K562 (cell line): Measurements from ENCODE around the gene MRPL19. TPM values are rescaled to one million over a fixed set of nuclear protein-coding genes. Genes with fewer than 3 reads are reported as not detected.

ENCODE experiments used
- ATAC-seq: fragments of 200-7000 bp; cut with Tn5 transposase; 3 replicates; pipeline ENCODE4 v1.9.1; 2020; ENCODE audit warnings: moderate library complexity
- BruUV-seq: library from RNA; stranded (reverse); fragments of 400-500 nt; replicated peaks from 2 replicates; lab custom pipeline; 2021; lab: Mats Ljungman, UMichigan
- CTCF ChIA-PET: fragments of 300-600 bp; formaldehyde crosslinking; extraction: SDS; loops from one replicate; lab custom pipeline; 2021; ENCODE audit warnings: low intra/inter-chr PET ratio; lab: Yijun Ruan, JAX
- POLR2A ChIA-PET: fragments of 300-600, 350-650 bp; sonication (Branson Sonifier 250); formaldehyde crosslinking; extraction: SDS; loops from one replicate; lab custom pipeline; 2021; ENCODE audit warnings: antibody characterized with exemption, inconsistent platforms; lab: Yijun Ruan, JAX
- DNase-seq, 4 experiments: peaks; one replicate each; pipeline versions ENCODE4 v3.0.0 to v3.0.0-alpha.2; 2011 to 2018; ENCODE audit warnings: low spot score in 3 of 4, mixed read lengths in 3 of 4; ENCODE audit errors: extremely low read depth in 1 of 4
- FAIRE-seq: peaks from 2 replicates; lab custom pipeline; 2011; peaks lifted over from hg19 to GRCh38; lab: Jason Lieb, UNC
- H2AFZ ChIP-seq: 2 replicates; pipeline ENCODE4 v1.6.0; 2011; ENCODE audit warnings: low read depth, low read length, control low read depth, inconsistent platforms
- H3K27ac ChIP-seq: fragments of 200-600 bp; 3 replicates; pipeline ENCODE4 v1.8.0; 2011; ENCODE audit warnings: low read depth, mild to moderate bottlenecking, control low read depth, inconsistent platforms, low read length, moderate library complexity, mixed read lengths; ENCODE audit errors: extremely low read depth
- H3K27me3 ChIP-seq, 2 experiments: fragments of 300-600 bp in 1 of 2; 2 replicates in 1 of 2; 3 replicates in 1 of 2; pipeline versions ENCODE4 v1.6.0 to v1.8.0; 2011; ENCODE audit warnings: inconsistent platforms in 2 of 2, low read length in 2 of 2, mild to moderate bottlenecking in 1 of 2, mixed read lengths in 1 of 2, moderate library complexity in 1 of 2; ENCODE audit not compliant: control insufficient read depth in 2 of 2, insufficient read depth in 2 of 2
- H3K36me3 ChIP-seq: fragments of 300-600 bp; 3 replicates; pipeline ENCODE4 v1.8.0; 2011; ENCODE audit warnings: mild to moderate bottlenecking, low read length, inconsistent platforms; ENCODE audit not compliant: control insufficient read depth, insufficient read depth
- H3K4me1 ChIP-seq, 2 experiments: fragments of 200-600 bp in 1 of 2; replicated peaks in 1 of 2; 2 replicates in 1 of 2; 3 replicates in 1 of 2; pipeline versions ENCODE4 v1.5.1 to v1.8.0; 2011; ENCODE audit warnings: inconsistent platforms in 2 of 2, low read length in 2 of 2, mild to moderate bottlenecking in 1 of 2, mixed read lengths in 1 of 2, moderate library complexity in 1 of 2; ENCODE audit not compliant: control insufficient read depth in 2 of 2, insufficient read depth in 2 of 2
- H3K4me2 ChIP-seq: 2 replicates; pipeline ENCODE4 v1.6.1; 2011; ENCODE audit warnings: low read length, control low read depth, inconsistent platforms, mixed read lengths; ENCODE audit not compliant: insufficient read depth
- H3K4me3 ChIP-seq: fragments of 200-600 bp; sonication (generic), shearing (Covaris generic); 2 replicates; pipeline ENCODE4 v1.5.1; 2016; ENCODE audit warnings: control low read depth, inconsistent platforms
- H3K79me2 ChIP-seq: fragments of 200-600 bp; 3 replicates; pipeline ENCODE4 v1.8.0; 2011; ENCODE audit warnings: low read length, inconsistent platforms; ENCODE audit not compliant: control insufficient read depth, insufficient read depth
- H3K9ac ChIP-seq, 2 experiments: 2 replicates each; pipeline versions ENCODE4 v1.6.0 to v1.6.1; 2011; ENCODE audit warnings: low read depth in 2 of 2, low read length in 2 of 2, control low read depth in 1 of 2, inconsistent platforms in 1 of 2, mild to moderate bottlenecking in 1 of 2, mixed read lengths in 1 of 2; ENCODE audit not compliant: insufficient read depth in 1 of 2
- H3K9me1 ChIP-seq: one replicate; pipeline ENCODE4 v1.6.0; 2011; ENCODE audit warnings: inconsistent platforms, mild to moderate bottlenecking, low read length, moderate library complexity; ENCODE audit not compliant: control insufficient read depth, insufficient read depth
- H3K9me3 ChIP-seq: replicated peaks from 2 replicates; pipeline ENCODE4 v1.5.1; 2011; ENCODE audit warnings: low read depth, low read length, inconsistent platforms; ENCODE audit not compliant: control insufficient read depth, insufficient read depth
- H4K20me1 ChIP-seq: replicated peaks from 2 replicates; pipeline ENCODE4 v1.6.1; 2011; ENCODE audit warnings: low read length, inconsistent platforms, mixed read lengths; ENCODE audit not compliant: control insufficient read depth, insufficient read depth
- FOXK2 ChIP-seq, 2 experiments: fragments of 450-650 bp; IDR thresholded peaks in 1 of 2; conservative IDR thresholded peaks in 1 of 2; 2 replicates each; pipeline ENCODE4 v1.6.1; 2016; ENCODE audit warnings: low read depth in 2 of 2, mild to moderate bottlenecking in 1 of 2
- FOXP4 ChIP-seq: sonication (generic); formaldehyde crosslinking; IDR thresholded peaks from 2 replicates; pipeline ENCODE4 v1.8.0; 2022; ENCODE audit warnings: mild to moderate bottlenecking, missing genetic modification reagents, borderline replicate concordance
- HINFP ChIP-seq: fragments of 450-650 bp; conservative IDR thresholded peaks from 2 replicates; pipeline ENCODE4 v1.6.1; 2016; ENCODE audit warnings: missing genetic modification characterization, low read depth, mild to moderate bottlenecking, control low read depth, missing compliant biosample characterization
- JUN ChIP-seq, 2 experiments: sonication (generic) in 1 of 2; formaldehyde crosslinking in 1 of 2; IDR thresholded peaks; 2 replicates each; pipeline versions ENCODE4 v1.6.1 to v1.8.0; 2012 to 2022; ENCODE audit warnings: borderline replicate concordance in 2 of 2, mild to moderate bottlenecking in 2 of 2, improper control_type of control experiment in 1 of 2, low read depth in 1 of 2, low read length in 1 of 2, missing genetic modification reagents in 1 of 2
- REST ChIP-seq, 2 experiments: fragments of 450-650 bp; formaldehyde crosslinking in 1 of 2; IDR thresholded peaks; 2 replicates each; pipeline versions ENCODE4 v1.4.0 to v1.6.1; 2014 to 2020; ENCODE audit warnings: mild to moderate bottlenecking in 2 of 2, borderline replicate concordance in 1 of 2, low read depth in 1 of 2
- ZNF41 ChIP-seq: fragments of 250-450 bp; sonication (Bioruptor Pico); conservative IDR thresholded peaks from 2 replicates; pipeline ENCODE4 v1.4.0; 2020; ENCODE audit warnings: mild to moderate bottlenecking
- ZNF780A ChIP-seq: fragments of 250-450 bp; sonication (Bioruptor Pico); IDR thresholded peaks from 2 replicates; pipeline ENCODE4 v1.5.0; 2021; ENCODE audit warnings: mild to moderate bottlenecking
- WGBS: fragments of 100-300 bp; shearing (Covaris generic); methylation state at CpG from one replicate; pipeline ENCODE4 v1.1.6; 2016; ENCODE audit warnings: low coverage, mixed read lengths; ENCODE audit not compliant: insufficient coverage; ENCODE audit errors: missing lambda C conversion rate; 5-methylcytosine and 5-hydroxymethylcytosine counted together
- in situ Hi-C: fragments of 300-500 bp; cut with MboI; formaldehyde crosslinking; loops from 4 replicates; pipeline ENCODE4 v1.15.0; 2018; ENCODE audit warnings: inconsistent platforms, mixed read lengths
- intact Hi-C: fragments of 100-400 bp; cut with micrococcal nuclease; formaldehyde crosslinking; loops from 2 replicates; pipeline ENCODE4 v1.14.2; 2022
- polyA plus RNA-seq, 8 experiments: library from polyadenylated mRNA; depleted of rRNA in 4 of 8; stranded (reverse) in 5 of 8; unstranded in 3 of 8; fragments of >200 nt; fragmentation: Nextera tagmentation in 2 of 8; fragmentation: Illumina TruSeq in 1 of 8; extraction: Ambion mirVana in 2 of 8; extraction: Trizol in 1 of 8; gene quantifications; 2 replicates each; pipeline versions ENCODE4 v1.2.1 to v1.2.3, GENCODE V29; 2011 to 2014; ENCODE audit warnings: inconsistent platforms in 1 of 8, missing spikeins in 1 of 8
- total RNA-seq, 7 experiments: library from RNA; depleted of rRNA in 6 of 7; stranded (reverse); fragments of >200 nt in 6 of 7; fragmentation: Illumina TruSeq in 2 of 7; extraction: Trizol in 2 of 7; gene quantifications; 2 replicates each; pipeline versions ENCODE4 v1.2.1 to v1.2.3, GENCODE V29; 2011 to 2021; ENCODE audit warnings: low replicate concordance in 1 of 7

Gene MRPL19
- total and polyA plus RNA-seq, 9 of the 15 experiments (the other 6 are each of a cell fraction or from before 2014, with no cell fraction given), result 9.7 to 65.9 (median 56.1) TPM

- WGBS, result 88% methylated on average over 2 of the region's 2 CpGs
- in situ Hi-C loops, result no loop called here
- intact Hi-C loops, result no loop called here
- H3K9me3 ChIP-seq, result no peaks in the 10 kb centered on the region
- H3K4me3 ChIP-seq, result no peak overlapping the region
- CTCF ChIA-PET, result no interaction called here
- H3K27me3 ChIP-seq, result no peaks in the 10 kb centered on the region
- ATAC-seq, result no peak
- FAIRE-seq, result no peak
- DNase-seq, result no peak
- no peaks in the 10 kb centered on the region for H3K9me1 ChIP-seq
- POLR2A ChIA-PET, result interaction anchor here (0.6 kb wide), 1 partner anchor 49 kb away, joined by 3 read pairs; no protein-coding TSS in a partner anchor
- no peaks in the 10 kb centered on the region for H3K79me2 ChIP-seq
- peaks cover 74% of the 10 kb centered on the region for H3K36me3 ChIP-seq
- no peak overlapping the region for H3K4me2 ChIP-seq
- no peak overlapping the region for H2AFZ ChIP-seq
- H3K4me1 ChIP-seq, result no peaks in the 10 kb centered on the region
- no TSS peak for BruUV-seq
- H3K9ac ChIP-seq, result no peak overlapping the region
- H3K27ac ChIP-seq, result no peak overlapping the region
- H4K20me1 ChIP-seq, result no peaks in the 10 kb centered on the region
- TF ChIP-seq ZNF780A (CRISPR knock-in tag) (no peak), REST (IDR thresholded peaks at IDR 0.05; ENCODE audit: borderline replicate concordance) (no peak), REST (CRISPR knock-in tag; IDR thresholded peaks at IDR 0.05; ENCODE audit: low read depth) (no peak), JUN (IDR thresholded peaks at IDR 0.05; ENCODE audit: borderline replicate concordance, low read depth, low read length) (no peak), JUN (CRISPR knock-in tag; IDR thresholded peaks at IDR 0.05; ENCODE audit: borderline replicate concordance) (no peak), ZNF41 (CRISPR knock-in tag) (no peak), FOXK2 (conservative IDR thresholded peaks at IDR 0.05 in 1 of 2, IDR thresholded peaks at IDR 0.05 in 1 of 2; ENCODE audit: low read depth in 2 of 2) (no peak), FOXP4 (CRISPR knock-in tag) (no peak), HINFP (tag) (no peak)
Measured at GRCh38 chr2:75667884-75668283, 21.3 kb downstream of the MRPL19 start.
